Activated T-cell treated with anti-CD3 and anti-CD28 coated beads, Interleukin-2, amount 50 U/mL, for 72 hours (primary cell): Measurements from ENCODE around the gene COG4. TPM values are rescaled to one million over a fixed set of nuclear protein-coding genes. Genes with fewer than 3 reads are reported as not detected.
"Not testable (repeated sequence)": the region's sequence is repeated elsewhere in the genome, so short reads cannot be mapped to it uniquely, and the experiment has no call there.

Source experiments
- ATAC-seq, 2 donors: fragments of 150-1000 bp; cut with Tn5 transposase; replicated peaks in 1 of 2; 2 replicates each; pipeline ENCODE4 v1.10.0; 2021; ENCODE audit warnings: moderate library complexity in 2 of 2, mild to moderate bottlenecking in 1 of 2
- DNase-seq, 2 donors: peaks; one replicate each; pipeline ENCODE4 v3.0.0; 2021 to 2022; ENCODE audit warnings: mixed read lengths in 1 of 2
- H3K27ac Mint-ChIP-seq: one replicate; pipeline ENCODE4 v1.8.0; 2022; ENCODE audit warnings: mild to moderate bottlenecking, moderate library complexity, mixed read lengths
- H3K27me3 Mint-ChIP-seq: one replicate; pipeline ENCODE4 v1.8.0; 2022; ENCODE audit warnings: low read depth, mixed read lengths
- H3K36me3 Mint-ChIP-seq, 2 donors: one replicate each; pipeline ENCODE4 v1.8.0; 2022; ENCODE audit warnings: mixed read lengths in 2 of 2, mild to moderate bottlenecking in 1 of 2; ENCODE audit not compliant: insufficient read depth in 2 of 2
- H3K4me1 Mint-ChIP-seq: one replicate; pipeline ENCODE4 v1.8.0; 2022; ENCODE audit warnings: low read depth, mixed read lengths
- H3K4me3 Mint-ChIP-seq, 2 donors: one replicate each; pipeline ENCODE4 v1.8.0; 2022; ENCODE audit warnings: mild to moderate bottlenecking in 2 of 2, mixed read lengths in 2 of 2, moderate library complexity in 2 of 2
- H3K9me3 Mint-ChIP-seq, 2 donors: one replicate each; pipeline ENCODE4 v1.8.0; 2022; ENCODE audit warnings: mixed read lengths in 2 of 2
- total RNA-seq, 2 donors: library from RNA; stranded (reverse); gene quantifications; one replicate each; pipeline ENCODE4 v1.2.3, GENCODE V29; 2022

Gene COG4
- total RNA-seq, 2 donors from 2014 or later, result 30.2 to 53.4 TPM

GRCh38 chr16:70551788-70552187 lies 28.4 kb upstream of the COG4 start:
- Mint-ChIP-seq H3K4me3 (no peak overlapping the region), H3K4me1 (peaks cover 12% of the 10 kb centered on the region), H3K27me3 (no peaks in the 10 kb centered on the region), H3K9me3 (no peaks in the 10 kb centered on the region), H3K36me3 (peaks cover 18 to 47% of the 10 kb centered on the region in 2 donors), H3K27ac (no peak overlapping the region)
- DNase-seq, result no peak
- ATAC-seq, result no peak

GRCh38 chr16:70550082-70550481 lies 26.7 kb upstream of the COG4 start:
- Mint-ChIP-seq H3K4me3 (no peak overlapping the region), H3K27ac (peak overlapping the region; percentile 51), H3K36me3 (peaks cover 13 to 44% of the 10 kb centered on the region in 2 donors), H3K4me1 (peaks cover 12% of the 10 kb centered on the region), H3K9me3 (no peaks in the 10 kb centered on the region), H3K27me3 (no peaks in the 10 kb centered on the region)
- ATAC-seq (no peak), DNase-seq (no peak)

- H3K36me3 Mint-ChIP-seq, result peaks cover 14 to 45% of the 10 kb centered on the region in 2 donors
- H3K27me3 Mint-ChIP-seq, result no peaks in the 10 kb centered on the region
- peaks cover 12% of the 10 kb centered on the region for H3K4me1 Mint-ChIP-seq
- no peak for DNase-seq
- no peak for ATAC-seq
- no peaks in the 10 kb centered on the region for H3K9me3 Mint-ChIP-seq
- H3K27ac Mint-ChIP-seq, result peak overlapping the region; percentile 82
- H3K4me3 Mint-ChIP-seq, result no peak overlapping the region
Observed at GRCh38 chr16:70548936-70549335, 25.6 kb upstream of the COG4 start.

- H3K4me1 Mint-ChIP-seq, result peaks cover 12% of the 10 kb centered on the region
- H3K36me3 Mint-ChIP-seq, result peaks cover 12 to 60% of the 10 kb centered on the region in 2 donors
- ATAC-seq (no peak), DNase-seq (no peak)
- H3K9me3 Mint-ChIP-seq, result no peaks in the 10 kb centered on the region
- no peak overlapping the region for H3K4me3 Mint-ChIP-seq
- H3K27me3 Mint-ChIP-seq, result no peaks in the 10 kb centered on the region
- H3K27ac Mint-ChIP-seq, result peak overlapping the region; percentile 46
Observed at GRCh38 chr16:70544548-70544947, 21.2 kb upstream of the COG4 start.

- H3K27ac Mint-ChIP-seq, result no peak overlapping the region
- peaks cover 15 to 59% of the 10 kb centered on the region in 2 donors for H3K36me3 Mint-ChIP-seq
- peaks cover 9% of the 10 kb centered on the region for H3K4me1 Mint-ChIP-seq
- no peak for DNase-seq
- H3K9me3 Mint-ChIP-seq, result no peaks in the 10 kb centered on the region
- no peaks in the 10 kb centered on the region for H3K27me3 Mint-ChIP-seq
- no peak for ATAC-seq
- H3K4me3 Mint-ChIP-seq, result no peak overlapping the region
Observed at GRCh38 chr16:70540994-70541393, 17.6 kb upstream of the COG4 start.

- Mint-ChIP-seq H3K4me1 (peaks cover 38% of the 10 kb centered on the region), H3K4me3 (no peak overlapping the region), H3K27ac (peak overlapping the region; percentile 22), H3K36me3 (peaks cover 21 to 58% of the 10 kb centered on the region in 2 donors), H3K9me3 (no peaks in the 10 kb centered on the region), H3K27me3 (no peaks in the 10 kb centered on the region)
- ATAC-seq (no peak), DNase-seq (no peak)
Observed at GRCh38 chr16:70534971-70535370, 11.6 kb upstream of the COG4 start.

- peaks cover 23 to 59% of the 10 kb centered on the region in 2 donors for H3K36me3 Mint-ChIP-seq
- not testable (repeated sequence) for DNase-seq, H3K4me3 Mint-ChIP-seq, ATAC-seq, H3K27me3 Mint-ChIP-seq, H3K27ac Mint-ChIP-seq, H3K9me3 Mint-ChIP-seq
- H3K4me1 Mint-ChIP-seq, result peaks cover 75% of the 10 kb centered on the region
Observed at GRCh38 chr16:70529954-70530353, 6.6 kb upstream of the COG4 start.

- no peaks in the 10 kb centered on the region for H3K27me3 Mint-ChIP-seq
- H3K9me3 Mint-ChIP-seq, result no peaks in the 10 kb centered on the region
- peaks cover 24 to 61% of the 10 kb centered on the region in 2 donors for H3K36me3 Mint-ChIP-seq
- H3K4me1 Mint-ChIP-seq, result peaks cover 74% of the 10 kb centered on the region
- peak overlapping the region; percentile 95 for H3K27ac Mint-ChIP-seq
- no peak for DNase-seq
- ATAC-seq, result no peak
- H3K4me3 Mint-ChIP-seq, result peak overlapping the region; percentile 55 to 80
Observed at GRCh38 chr16:70529051-70529777, 5.9 kb upstream of the COG4 start.

GRCh38 chr16:70527315-70527996 lies 4.1 kb upstream of the COG4 start:
- DNase-seq (no peak), ATAC-seq (no peak)
- peaks cover 28 to 56% of the 10 kb centered on the region in 2 donors for H3K36me3 Mint-ChIP-seq
- H3K27ac Mint-ChIP-seq, result peak overlapping the region; percentile 92
- no peaks in the 10 kb centered on the region for H3K27me3 Mint-ChIP-seq
- H3K4me3 Mint-ChIP-seq, result peak overlapping the region; percentile 83 to 98
- no peaks in the 10 kb centered on the region for H3K9me3 Mint-ChIP-seq
- peaks cover 65% of the 10 kb centered on the region for H3K4me1 Mint-ChIP-seq

GRCh38 chr16:70526403-70526802 lies 3.0 kb upstream of the COG4 start:
- H3K4me1 Mint-ChIP-seq, result peaks cover 69% of the 10 kb centered on the region
- H3K27ac Mint-ChIP-seq, result peak overlapping the region; percentile 92
- peak overlapping the region; percentile 83 to 98 for H3K4me3 Mint-ChIP-seq

GRCh38 chr16:70524399-70524825 lies 1.1 kb upstream of the COG4 start:
- DNase-seq, result peak; percentile 25 to 29
- H3K36me3 Mint-ChIP-seq, result peaks cover 23 to 42% of the 10 kb centered on the region in 2 donors
- peaks cover 73% of the 10 kb centered on the region for H3K4me1 Mint-ChIP-seq
- peak overlapping the region; percentile 100 for H3K27ac Mint-ChIP-seq
- H3K9me3 Mint-ChIP-seq, H3K27me3 Mint-ChIP-seq, ATAC-seq: not testable (repeated sequence)
- peak overlapping the region; percentile 95 to 98 for H3K4me3 Mint-ChIP-seq

More at GRCh38 chr16:70526403-70526802, 3.0 kb upstream of the COG4 start:
- DNase-seq, result no peak
- Mint-ChIP-seq H3K36me3 (peaks cover 27 to 49% of the 10 kb centered on the region in 2 donors), H3K27me3 (no peaks in the 10 kb centered on the region), H3K9me3 (no peaks in the 10 kb centered on the region)
- no peak for ATAC-seq

GRCh38 chr16:70523743-70524398 lies 517 bp upstream of the COG4 start, which contains the start of gene SF3B3:
TSS of gene SF3B3 (plus strand) at chr16:70523816. CDS start at chr16:70526657, 2,841 bp downstream.
- peak within 1 kb of the TSS; percentile 95 to 98 for H3K4me3 Mint-ChIP-seq

More at GRCh38 chr16:70523743-70524398, 517 bp upstream of the COG4 start, which contains the start of gene SF3B3:
- ATAC-seq, result peak; percentile 66 to 71
- Mint-ChIP-seq H3K9me3 (no peaks in the 10 kb centered on the region), H3K36me3 (peaks cover 21 to 38% of the 10 kb centered on the region in 2 donors), H3K27ac (peak within 1 kb of the TSS; percentile 100), H3K4me1 (peaks cover 68% of the 10 kb centered on the region), H3K27me3 (no peaks in the 10 kb centered on the region)
- DNase-seq, result peak in 1 of 2 donors; percentile 74
